Stimulated activated CD4-positive, alpha-beta T cell treated with anti-CD3 and anti-CD28 coated beads, Interleukin-2, amount 100 ng/mL, for 48 hours (primary cell): ENCODE results near the gene ATE1.

ENCODE experiments used
- DNase-seq, 2 donors: peaks; one replicate each; pipeline ENCODE4 v3.0.0-alpha.2; 2020

Gene ATE1

GRCh38 chr10:121692626-121693025 lies 235.2 kb downstream of the ATE1 start:
- DNase-seq = no peak

DNA sequence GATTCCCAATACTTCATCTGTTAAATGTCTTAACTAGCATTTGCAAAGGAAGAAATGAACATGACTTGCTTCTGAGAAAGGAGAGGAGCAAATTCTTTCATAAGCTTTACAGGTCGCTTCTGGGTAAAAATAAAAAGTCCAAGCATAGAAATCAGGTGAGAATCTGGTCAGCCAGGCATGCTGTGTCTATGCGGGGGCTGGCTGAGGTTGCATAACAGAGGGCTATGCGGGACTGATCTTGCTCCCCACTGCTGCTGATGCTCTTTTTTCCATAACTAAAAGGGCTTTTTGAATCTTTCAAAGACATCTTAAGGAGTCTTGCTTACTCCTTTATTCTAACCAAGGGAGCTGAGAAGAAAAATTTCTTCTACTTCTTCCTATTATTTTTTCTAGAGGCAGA lies 236.9 kb downstream of the ATE1 start:
- DNase-seq = no peak
